DMS153 (cell line): ENCODE measurements around the gene VAV3.
"Not testable (repeated sequence)": the region's sequence is repeated elsewhere in the genome, so short reads cannot be mapped to it uniquely, and the experiment has no call there.

Experiments
- DNase-seq: peaks from one replicate; lab custom pipeline; 2025; lab: John Stamatoyannopoulos, UW

Gene VAV3

GRCh38 chr1:107739651-107740050 is 225.3 kb downstream of the VAV3 start:
- no peak for DNase-seq

- no peak for DNase-seq
Measured at GRCh38 chr1:107739201-107739600, 225.8 kb downstream of the VAV3 start.

GRCh38 chr1:107733401-107733800 is 231.6 kb downstream of the VAV3 start:
- not testable (repeated sequence) for DNase-seq

- no peak for DNase-seq
Measured at GRCh38 chr1:107727866-107728265, 237.1 kb downstream of the VAV3 start.

- DNase-seq, result no peak
Measured at GRCh38 chr1:107726860-107727259, 238.1 kb downstream of the VAV3 start.

GRCh38 chr1:107724648-107725047 is 240.3 kb downstream of the VAV3 start:
- no peak for DNase-seq

- not testable (repeated sequence) for DNase-seq
Measured at GRCh38 chr1:107720210-107720609, 244.8 kb downstream of the VAV3 start.

- DNase-seq, result no peak
Measured at GRCh38 chr1:107710005-107710404, 255.0 kb downstream of the VAV3 start.

GRCh38 chr1:107707111-107707510 is 257.9 kb downstream of the VAV3 start:
- DNase-seq, result no peak

GRCh38 chr1:107706182-107706581 is 258.8 kb downstream of the VAV3 start:
- no peak for DNase-seq

GRCh38 chr1:107704911-107705310 is 260.1 kb downstream of the VAV3 start:
- no peak for DNase-seq

- DNase-seq, result no peak
Measured at GRCh38 chr1:107702946-107703571, 261.9 kb downstream of the VAV3 start.

GRCh38 chr1:107700651-107701050 is 264.3 kb downstream of the VAV3 start:
- DNase-seq, result not testable (repeated sequence)

- no peak for DNase-seq
Measured at GRCh38 chr1:107698161-107698560, 266.8 kb downstream of the VAV3 start.

GRCh38 chr1:107695341-107695740 is 269.6 kb downstream of the VAV3 start:
- DNase-seq, result no peak

GRCh38 chr1:107692580-107693345 is 272.2 kb downstream of the VAV3 start:
- no peak for DNase-seq

- DNase-seq, result no peak
Measured at GRCh38 chr1:107691540-107691939, 273.4 kb downstream of the VAV3 start.

- no peak for DNase-seq
Measured at GRCh38 chr1:107690491-107690890, 274.5 kb downstream of the VAV3 start.

GRCh38 chr1:107689733-107690132 is 275.2 kb downstream of the VAV3 start:
- DNase-seq, result no peak

GRCh38 chr1:107689159-107689558 is 275.8 kb downstream of the VAV3 start:
- DNase-seq, result no peak

- no peak for DNase-seq
Measured at GRCh38 chr1:107687849-107688753, 276.9 kb downstream of the VAV3 start.

GRCh38 chr1:107683683-107684082 is 281.3 kb downstream of the VAV3 start:
- no peak for DNase-seq
